GM18499 (cell line): ENCODE data around the gene ADH1B.
"Not testable (repeated sequence)": the region's sequence is repeated elsewhere in the genome, so short reads cannot be mapped to it uniquely, and the experiment has no call there.

Experiments used
- ATAC-seq: cut with Tn5 transposase; IDR thresholded peaks from one replicate; pipeline ENCODE4 v1.9.1; 2021; ENCODE audit warnings: moderate number of reproducible peaks; ENCODE audit not compliant: insufficient read depth, unreplicated experiment

ADH1B gene

GRCh38 chr4:99321241-99322191, at the start of gene ADH1B:
ADH1B (minus strand) TSS chr4:99321401; CDS start chr4:99321331, 70 bp downstream.
- no peak for ATAC-seq

GRCh38 chr4:99367817-99368216, 46.6 kb upstream of the ADH1B start:
- ATAC-seq = not testable (repeated sequence)

DNA sequence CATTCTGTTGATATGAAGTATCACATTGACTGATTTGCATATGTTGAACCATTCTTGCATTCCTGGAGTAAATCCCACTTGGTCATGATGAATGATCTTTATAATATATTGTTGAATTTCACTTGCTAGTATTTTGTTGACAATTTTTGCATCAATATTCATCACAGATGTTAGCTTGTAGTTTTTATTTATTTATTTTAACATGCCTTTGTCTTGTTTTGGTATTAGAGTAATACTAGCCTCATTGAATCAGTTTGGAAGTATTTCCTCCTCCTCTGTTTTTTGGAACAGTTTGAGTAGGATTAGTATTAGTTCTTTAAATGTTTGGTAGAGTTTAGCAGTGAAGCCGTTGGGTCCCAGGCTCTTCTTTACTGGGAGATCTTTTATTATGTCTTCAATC, 45.3 kb upstream of the ADH1B start:
- ATAC-seq = no peak

DNA sequence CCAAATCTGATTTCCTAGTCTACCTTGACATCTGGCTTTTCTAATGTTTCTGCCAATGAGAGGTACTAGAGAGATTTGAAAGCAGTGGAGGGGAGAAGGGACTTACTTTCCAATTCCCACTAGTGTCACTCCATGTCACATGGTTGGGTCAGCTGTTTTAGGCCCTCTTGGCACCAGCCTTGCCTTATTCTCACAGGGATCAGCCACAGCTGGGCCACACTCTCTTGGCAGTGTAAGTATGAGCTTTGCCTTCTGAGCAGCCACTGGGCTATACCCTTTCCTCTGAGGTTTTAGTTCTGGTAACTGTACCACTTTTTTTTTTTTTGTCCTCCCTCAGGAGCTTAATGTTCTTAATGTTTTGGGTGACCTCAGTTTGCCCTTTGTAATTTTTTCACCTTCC, 41.6 kb upstream of the ADH1B start:
- ATAC-seq = no peak

GRCh38 chr4:99361899-99362275, 40.7 kb upstream of the ADH1B start:
- no peak for ATAC-seq

- no peak for ATAC-seq
These were observed 40.2 kb upstream of the ADH1B start for GRCh38 chr4:99361268-99361898.

DNA sequence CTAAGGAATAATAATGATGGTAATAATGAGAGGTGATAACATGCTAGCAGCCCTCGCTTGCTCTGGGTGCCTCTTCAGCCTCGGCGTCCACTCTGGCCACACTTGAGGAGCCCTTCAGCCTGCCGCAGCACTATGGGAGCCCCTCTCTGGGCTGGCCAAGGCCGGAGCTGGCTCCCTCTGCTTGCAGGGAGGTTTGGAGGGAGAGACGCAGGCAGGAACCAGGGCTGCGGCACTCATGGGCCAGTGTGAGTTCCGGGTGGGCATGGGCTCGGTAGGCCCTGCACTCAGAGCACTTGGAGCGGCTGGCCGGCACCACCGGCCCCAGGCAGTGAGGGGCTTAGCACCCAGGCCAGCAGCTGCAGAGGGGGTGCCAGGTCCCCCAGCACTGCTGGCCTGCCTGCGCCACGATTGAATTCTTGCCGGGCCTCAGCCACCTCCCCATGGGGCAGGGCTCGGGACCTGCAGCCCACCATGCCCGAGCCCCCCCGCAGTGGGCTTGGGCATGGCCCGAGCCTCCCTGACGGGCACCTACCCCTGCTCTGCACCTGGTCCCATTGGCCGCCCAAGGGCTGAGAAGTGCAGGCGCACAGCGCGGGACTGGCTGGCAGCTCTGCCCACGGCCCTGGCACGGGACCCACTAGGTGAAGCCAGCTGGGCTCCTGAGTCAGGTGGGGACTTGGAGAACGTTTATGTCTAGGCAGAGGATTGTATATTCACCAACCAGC, 38.4 kb upstream of the ADH1B start:
- no peak for ATAC-seq

DNA sequence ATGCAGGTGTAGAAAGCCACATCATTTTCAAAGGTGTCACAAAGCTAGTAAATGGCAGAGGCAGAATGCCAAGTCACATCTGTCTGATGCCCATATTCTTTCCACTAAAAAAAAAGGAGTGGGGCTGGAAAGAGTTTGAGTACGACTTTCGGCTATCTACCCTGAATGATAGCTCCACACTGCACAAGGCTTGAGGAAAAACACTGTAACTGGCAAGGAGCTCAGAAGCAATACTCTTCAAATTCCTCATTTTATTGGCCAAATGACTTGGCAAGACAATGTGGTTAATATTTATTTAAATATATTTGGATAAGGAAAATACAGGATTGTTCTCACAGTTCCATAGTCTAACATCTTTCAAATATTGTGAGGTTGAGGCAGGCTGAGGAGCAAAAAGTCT, 36.7 kb upstream of the ADH1B start:
- ATAC-seq = no peak

DNA sequence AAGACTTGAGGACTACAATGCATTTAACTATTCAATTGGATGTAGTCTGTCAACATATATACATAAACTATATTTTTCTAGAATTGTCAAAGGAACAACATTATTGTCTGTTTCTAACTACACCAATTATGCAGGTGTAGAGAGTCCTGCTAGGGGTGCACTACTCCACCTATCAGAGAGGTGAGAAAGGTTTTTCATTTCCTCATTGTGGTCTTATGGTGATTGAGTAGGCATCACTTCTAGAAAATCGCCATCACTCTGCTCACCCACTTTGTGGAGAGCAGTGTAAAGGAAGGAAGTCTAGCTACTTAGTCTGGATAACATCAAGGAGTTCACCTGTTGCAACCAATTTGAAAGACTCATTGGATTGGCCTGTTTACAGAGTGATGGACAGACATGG, 35.8 kb upstream of the ADH1B start:
- ATAC-seq = no peak

GRCh38 chr4:99356149-99356548, 34.9 kb upstream of the ADH1B start:
- not testable (repeated sequence) for ATAC-seq

GRCh38 chr4:99352602-99353537, 31.7 kb upstream of the ADH1B start, which contains the start of gene ADH1C:
ADH1C (minus strand) TSS chr4:99352746; CDS start chr4:99352675, 71 bp downstream.
- ATAC-seq = no peak

GRCh38 chr4:99351487-99351886, 30.3 kb upstream of the ADH1B start:
- no peak for ATAC-seq

DNA sequence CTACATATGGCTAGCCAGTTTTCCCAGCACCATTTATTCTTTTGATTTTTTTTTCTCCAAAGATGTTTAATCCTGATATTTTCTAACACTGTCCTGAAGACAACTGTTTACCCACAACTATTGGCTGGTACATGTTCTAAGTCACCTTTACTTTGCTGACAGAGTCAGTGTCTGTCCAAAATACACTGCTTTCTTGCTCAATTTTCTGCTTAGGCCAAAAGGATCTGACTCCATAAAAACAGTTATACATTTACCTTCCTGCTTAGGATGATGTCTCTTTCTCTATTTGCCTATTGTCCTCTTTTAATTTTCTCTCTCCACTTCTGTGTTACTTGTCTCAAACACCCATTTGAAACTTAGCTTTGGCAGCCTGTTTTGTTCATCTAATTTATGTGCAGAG, 28.1 kb upstream of the ADH1B start:
- ATAC-seq = no peak

GRCh38 chr4:99342624-99343023, 21.4 kb upstream of the ADH1B start:
- not testable (repeated sequence) for ATAC-seq

- no peak for ATAC-seq
These were observed 20.2 kb upstream of the ADH1B start for GRCh38 chr4:99341426-99341825.

GRCh38 chr4:99339172-99339571, 18.0 kb upstream of the ADH1B start:
- ATAC-seq = no peak

- no peak for ATAC-seq
These were observed 15.4 kb upstream of the ADH1B start for GRCh38 chr4:99336553-99336952.

DNA sequence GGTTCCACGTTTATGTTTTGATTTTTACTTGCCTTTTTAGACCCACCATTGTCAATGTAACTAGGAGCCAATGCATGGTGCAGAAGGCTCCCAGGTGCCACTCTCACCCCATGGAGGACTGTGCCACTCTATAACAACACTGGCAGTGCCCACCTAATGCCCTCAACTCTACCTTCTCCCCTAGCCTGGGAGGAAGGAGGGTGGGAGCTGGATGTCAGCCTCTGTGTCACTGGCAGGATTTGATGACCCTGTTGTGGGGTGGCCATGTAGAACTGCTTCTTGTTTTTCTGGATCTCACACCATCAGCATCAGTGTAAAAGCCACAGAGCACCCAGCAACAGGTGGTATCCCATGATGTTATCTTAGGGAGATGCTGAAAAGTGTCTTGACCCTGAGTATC, 13.7 kb upstream of the ADH1B start:
- no peak for ATAC-seq

DNA sequence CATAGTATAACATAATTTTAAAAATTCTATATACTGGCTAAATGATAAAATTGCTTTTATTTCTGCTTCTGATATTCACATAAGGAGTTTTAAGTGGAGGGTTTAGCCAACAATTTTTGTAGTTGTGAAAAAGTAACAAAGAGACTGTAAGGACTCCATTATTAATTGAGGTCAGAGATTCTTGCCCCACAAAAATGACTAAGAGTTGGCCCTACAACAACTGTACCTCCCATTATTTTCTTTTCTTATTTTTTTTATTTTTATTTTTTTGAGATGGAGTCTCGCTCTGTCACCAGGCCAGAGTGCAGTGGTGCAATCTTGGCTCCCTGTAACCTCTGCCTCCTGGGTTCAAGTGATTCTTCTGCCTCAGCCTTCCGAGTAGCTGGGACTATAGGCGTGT, 9.4 kb upstream of the ADH1B start:
- ATAC-seq = no peak

- ATAC-seq = no peak
These were observed 8.7 kb upstream of the ADH1B start for GRCh38 chr4:99329876-99330275.
